Hematopoietic multipotent progenitor cell (in vitro differentiated cells): Measurements from ENCODE around the gene INTS12. TPM values are rescaled to one million over a fixed set of nuclear protein-coding genes. Genes with fewer than 3 reads are reported as not detected.
"Not testable (repeated sequence)": the region's sequence is repeated elsewhere in the genome, so short reads cannot be mapped to it uniquely, and the experiment has no call there.

Source experiments
- DNase-seq, 3 donors: peaks; one replicate each; pipeline ENCODE4 v3.0.0-alpha.2; 2011 to 2015; ENCODE audit warnings: low read depth in 2 of 3, low spot score in 2 of 3
- total RNA-seq: library from RNA; depleted of rRNA; stranded (reverse); fragments of >200 nt; gene quantifications from one replicate; pipeline ENCODE4 v1.2.3, GENCODE V29; 2012

The INTS12 gene
- 13.7 TPM for total RNA-seq

- DNase-seq = peak; percentile 74 to 94 (median 91)
Observed at GRCh38 chr4:105708181-105709080, at the start of gene INTS12, which contains the start of gene GSTCD. INTS12 (minus strand) TSS chr4:105708689; CDS start chr4:105700005, 8,684 bp downstream. GSTCD (plus strand) TSS chr4:105708784; CDS start chr4:105717614, 8,830 bp downstream.

GRCh38 chr4:105755375-105755774 lies 46.9 kb upstream of the INTS12 start:
- no peak for DNase-seq

GRCh38 chr4:105753361-105753760 lies 44.9 kb upstream of the INTS12 start:
- no peak for DNase-seq

- DNase-seq = no peak
Observed at GRCh38 chr4:105751718-105752299, 43.3 kb upstream of the INTS12 start.

- no peak for DNase-seq
Observed at GRCh38 chr4:105748222-105748621, 39.7 kb upstream of the INTS12 start.

GRCh38 chr4:105741548-105741947 lies 33.1 kb upstream of the INTS12 start:
- DNase-seq = no peak

- not testable (repeated sequence) for DNase-seq
Observed at GRCh38 chr4:105735217-105735616, 26.7 kb upstream of the INTS12 start.

- DNase-seq = not testable (repeated sequence)
Observed at GRCh38 chr4:105729895-105730294, 21.4 kb upstream of the INTS12 start.

- no peak for DNase-seq
Observed at GRCh38 chr4:105725623-105726022, 17.1 kb upstream of the INTS12 start.

- no peak for DNase-seq
Observed at GRCh38 chr4:105719204-105719603, 10.7 kb upstream of the INTS12 start.

- peak in 2 of 3 donors; percentile 25 to 40 for DNase-seq
Observed at GRCh38 chr4:105715692-105716278, 7.3 kb upstream of the INTS12 start.

GRCh38 chr4:105714932-105715331 lies 6.4 kb upstream of the INTS12 start:
- no peak for DNase-seq

GRCh38 chr4:105714071-105714521 lies 5.6 kb upstream of the INTS12 start:
- DNase-seq = peak in 2 of 3 donors; percentile 26 to 75

- no peak for DNase-seq
Observed at GRCh38 chr4:105712766-105713165, 4.3 kb upstream of the INTS12 start.

- DNase-seq = no peak
Observed at GRCh38 chr4:105710678-105711077, 2.2 kb upstream of the INTS12 start.

- no peak for DNase-seq
Observed at GRCh38 chr4:105710012-105710600, 1.6 kb upstream of the INTS12 start.

- DNase-seq = no peak
Observed at GRCh38 chr4:105709081-105709450, 577 bp upstream of the INTS12 start.

- DNase-seq = peak in 1 of 3 donors; percentile 5
Observed at GRCh38 chr4:105707782-105708180, 708 bp downstream of the INTS12 start.

- no peak for DNase-seq
Observed at GRCh38 chr4:105698607-105699006, 9.9 kb downstream of the INTS12 start.

- DNase-seq = not testable (repeated sequence)
Observed at GRCh38 chr4:105695832-105696231, 12.7 kb downstream of the INTS12 start.

GRCh38 chr4:105694812-105695211 lies 13.7 kb downstream of the INTS12 start:
- DNase-seq = not testable (repeated sequence)
